ENCODE data around the gene BIRC6.
"Not testable (repeated sequence)": the region's sequence is repeated elsewhere in the genome, so short reads cannot be mapped to it uniquely, and the experiment has no call there.

Gene BIRC6

GRCh38 chr2:32360416-32360815 lies 3.6 kb downstream of the BIRC6 start:
- H3K4me1 ChIP-seq (ENCODE audit: control insufficient read depth, insufficient read depth, low read length) = peaks cover 18% of the 10 kb centered on the region
- H3K36me3 ChIP-seq (ENCODE audit: control insufficient read depth, insufficient read depth, low read length) = no peaks in the 10 kb centered on the region
- no peak overlapping the region for H3K4me3 ChIP-seq (ENCODE audit: low read length)

GRCh38 chr2:32362997-32363396 lies 6.2 kb downstream of the BIRC6 start:
- not testable (repeated sequence) for H3K27me3 ChIP-seq (ENCODE audit: control insufficient read depth, insufficient read depth, low read length); H3K9me3 ChIP-seq (ENCODE audit: control insufficient read depth, low read length); H3K4me3 ChIP-seq (ENCODE audit: low read length); H3K36me3 ChIP-seq (ENCODE audit: control insufficient read depth, insufficient read depth, low read length); H3K9ac ChIP-seq (ENCODE audit: low read length)
- peaks cover 18% of the 10 kb centered on the region for H3K4me1 ChIP-seq (ENCODE audit: control insufficient read depth, insufficient read depth, low read length)

More at GRCh38 chr2:32360416-32360815, 3.6 kb downstream of the BIRC6 start:
- H3K27me3 ChIP-seq (ENCODE audit: control insufficient read depth, insufficient read depth, low read length) = no peaks in the 10 kb centered on the region
- H3K9me3 ChIP-seq (ENCODE audit: control insufficient read depth, low read length) = no peaks in the 10 kb centered on the region
- no peak overlapping the region for H3K9ac ChIP-seq (ENCODE audit: low read length)

- Histone ChIP-seq H3K4me1 (ENCODE audit: control insufficient read depth, insufficient read depth, low read length) (peaks cover 13% of the 10 kb centered on the region), H3K36me3 (ENCODE audit: control insufficient read depth, insufficient read depth, low read length) (no peaks in the 10 kb centered on the region), H3K9ac (ENCODE audit: low read length) (no peak overlapping the region)
Observed at GRCh38 chr2:32363597-32363996, 6.8 kb downstream of the BIRC6 start.

GRCh38 chr2:32364290-32364689 lies 7.5 kb downstream of the BIRC6 start:
- H3K4me3 ChIP-seq (ENCODE audit: low read length); H3K27me3 ChIP-seq (ENCODE audit: control insufficient read depth, insufficient read depth, low read length); H3K9ac ChIP-seq (ENCODE audit: low read length); H3K9me3 ChIP-seq (ENCODE audit: control insufficient read depth, low read length); H3K36me3 ChIP-seq (ENCODE audit: control insufficient read depth, insufficient read depth, low read length); H3K4me1 ChIP-seq (ENCODE audit: control insufficient read depth, insufficient read depth, low read length): not testable (repeated sequence)

More at GRCh38 chr2:32363597-32363996, 6.8 kb downstream of the BIRC6 start:
- Histone ChIP-seq H3K9me3 (ENCODE audit: control insufficient read depth, low read length) (no peaks in the 10 kb centered on the region), H3K27me3 (ENCODE audit: control insufficient read depth, insufficient read depth, low read length) (no peaks in the 10 kb centered on the region), H3K4me3 (ENCODE audit: low read length) (no peak overlapping the region)

GRCh38 chr2:32365679-32366078 lies 8.9 kb downstream of the BIRC6 start:
- not testable (repeated sequence) for H3K9ac ChIP-seq (ENCODE audit: low read length); H3K36me3 ChIP-seq (ENCODE audit: control insufficient read depth, insufficient read depth, low read length); H3K9me3 ChIP-seq (ENCODE audit: control insufficient read depth, low read length); H3K27me3 ChIP-seq (ENCODE audit: control insufficient read depth, insufficient read depth, low read length); H3K4me3 ChIP-seq (ENCODE audit: low read length); H3K4me1 ChIP-seq (ENCODE audit: control insufficient read depth, insufficient read depth, low read length)

GRCh38 chr2:32366595-32366994 lies 9.8 kb downstream of the BIRC6 start:
- Histone ChIP-seq H3K4me1 (ENCODE audit: control insufficient read depth, insufficient read depth, low read length) (no peaks in the 10 kb centered on the region), H3K36me3 (ENCODE audit: control insufficient read depth, insufficient read depth, low read length) (no peaks in the 10 kb centered on the region), H3K27me3 (ENCODE audit: control insufficient read depth, insufficient read depth, low read length) (no peaks in the 10 kb centered on the region), H3K4me3 (ENCODE audit: low read length) (no peak overlapping the region), H3K9ac (ENCODE audit: low read length) (no peak overlapping the region), H3K9me3 (ENCODE audit: control insufficient read depth, low read length) (no peaks in the 10 kb centered on the region)

GRCh38 chr2:32369222-32369621 lies 12.4 kb downstream of the BIRC6 start:
- no peak overlapping the region for H3K9ac ChIP-seq (ENCODE audit: low read length)
- H3K27me3 ChIP-seq (ENCODE audit: control insufficient read depth, insufficient read depth, low read length) = no peaks in the 10 kb centered on the region
- H3K9me3 ChIP-seq (ENCODE audit: control insufficient read depth, low read length) = no peaks in the 10 kb centered on the region
- H3K4me1 ChIP-seq (ENCODE audit: control insufficient read depth, insufficient read depth, low read length) = no peaks in the 10 kb centered on the region
- no peaks in the 10 kb centered on the region for H3K36me3 ChIP-seq (ENCODE audit: control insufficient read depth, insufficient read depth, low read length)
- H3K4me3 ChIP-seq (ENCODE audit: low read length) = no peak overlapping the region

- H3K27me3 ChIP-seq (ENCODE audit: control insufficient read depth, insufficient read depth, low read length); H3K9ac ChIP-seq (ENCODE audit: low read length); H3K4me1 ChIP-seq (ENCODE audit: control insufficient read depth, insufficient read depth, low read length); H3K4me3 ChIP-seq (ENCODE audit: low read length); H3K9me3 ChIP-seq (ENCODE audit: control insufficient read depth, low read length); H3K36me3 ChIP-seq (ENCODE audit: control insufficient read depth, insufficient read depth, low read length): not testable (repeated sequence)
Observed at GRCh38 chr2:32370942-32371341, 14.1 kb downstream of the BIRC6 start.

- Histone ChIP-seq H3K9ac (ENCODE audit: low read length) (no peak overlapping the region), H3K4me3 (ENCODE audit: low read length) (no peak overlapping the region), H3K36me3 (ENCODE audit: control insufficient read depth, insufficient read depth, low read length) (no peaks in the 10 kb centered on the region), H3K27me3 (ENCODE audit: control insufficient read depth, insufficient read depth, low read length) (no peaks in the 10 kb centered on the region), H3K9me3 (ENCODE audit: control insufficient read depth, low read length) (no peaks in the 10 kb centered on the region), H3K4me1 (ENCODE audit: control insufficient read depth, insufficient read depth, low read length) (peaks cover 7% of the 10 kb centered on the region)
Observed at GRCh38 chr2:32372519-32373182, 15.8 kb downstream of the BIRC6 start.

GRCh38 chr2:32375228-32375892 lies 18.5 kb downstream of the BIRC6 start:
- no peaks in the 10 kb centered on the region for H3K9me3 ChIP-seq (ENCODE audit: control insufficient read depth, low read length)
- H3K4me3 ChIP-seq (ENCODE audit: low read length) = no peak overlapping the region
- H3K9ac ChIP-seq (ENCODE audit: low read length) = no peak overlapping the region
- H3K36me3 ChIP-seq (ENCODE audit: control insufficient read depth, insufficient read depth, low read length) = no peaks in the 10 kb centered on the region
- H3K27me3 ChIP-seq (ENCODE audit: control insufficient read depth, insufficient read depth, low read length) = no peaks in the 10 kb centered on the region
- H3K4me1 ChIP-seq (ENCODE audit: control insufficient read depth, insufficient read depth, low read length) = peaks cover 7% of the 10 kb centered on the region

- Histone ChIP-seq H3K27me3 (ENCODE audit: control insufficient read depth, insufficient read depth, low read length) (no peaks in the 10 kb centered on the region), H3K9me3 (ENCODE audit: control insufficient read depth, low read length) (no peaks in the 10 kb centered on the region), H3K9ac (ENCODE audit: low read length) (no peak overlapping the region), H3K4me3 (ENCODE audit: low read length) (no peak overlapping the region), H3K36me3 (ENCODE audit: control insufficient read depth, insufficient read depth, low read length) (no peaks in the 10 kb centered on the region), H3K4me1 (ENCODE audit: control insufficient read depth, insufficient read depth, low read length) (peaks cover 7% of the 10 kb centered on the region)
Observed at GRCh38 chr2:32376756-32377155, 19.9 kb downstream of the BIRC6 start.

GRCh38 chr2:32377928-32378327 lies 21.1 kb downstream of the BIRC6 start:
- H3K9me3 ChIP-seq (ENCODE audit: control insufficient read depth, low read length) = no peaks in the 10 kb centered on the region
- H3K36me3 ChIP-seq (ENCODE audit: control insufficient read depth, insufficient read depth, low read length) = no peaks in the 10 kb centered on the region
- H3K4me1 ChIP-seq (ENCODE audit: control insufficient read depth, insufficient read depth, low read length) = peaks cover 7% of the 10 kb centered on the region
- H3K4me3 ChIP-seq (ENCODE audit: low read length) = no peak overlapping the region
- no peak overlapping the region for H3K9ac ChIP-seq (ENCODE audit: low read length)
- H3K27me3 ChIP-seq (ENCODE audit: control insufficient read depth, insufficient read depth, low read length) = no peaks in the 10 kb centered on the region

Data from mucosa of stomach (tissue), 1 donor.